ENCODE results near the gene SAA4. TPM values are rescaled to one million over a fixed set of nuclear protein-coding genes. Genes with fewer than 3 reads are reported as not detected.
A peak's percentile ranks its signal among the peaks of the same experiment; 100 is the strongest.
"Not testable (repeated sequence)": the region's sequence is repeated elsewhere in the genome, so short reads cannot be mapped to it uniquely, and the experiment has no call there.

The SAA4 gene
- total and polyA plus RNA-seq, 2 experiments from 2014 or later: not detected

DNA sequence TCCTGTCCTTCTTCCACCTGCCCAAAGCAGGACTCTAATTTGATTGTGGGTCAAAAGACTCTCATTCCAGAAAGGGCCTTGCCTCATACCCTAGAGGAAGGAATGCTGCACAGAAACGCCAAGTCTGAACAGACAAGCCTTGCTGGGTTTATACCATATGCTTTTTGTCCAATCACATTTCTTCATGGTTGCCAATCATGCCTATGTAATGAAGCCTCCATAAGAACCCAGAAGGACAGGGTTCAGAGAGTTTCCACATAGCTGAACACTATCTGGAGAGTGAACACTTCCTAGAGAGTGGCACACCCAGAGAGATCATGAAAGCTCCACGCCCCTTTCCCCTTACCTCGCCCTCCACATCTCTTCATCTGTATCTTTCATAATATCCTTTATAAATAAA is 16.6 kb upstream of the SAA4 start:
- Histone ChIP-seq H3K27ac (no peak overlapping the region), H3K9me2 (ENCODE audit: insufficient read depth) (no peaks in the 10 kb centered on the region), H3K4me2 (ENCODE audit: unreplicated experiment) (no peak overlapping the region), H3K27me3 (replicated peaks; ENCODE audit: insufficient read depth) (peaks cover 7% of the 10 kb centered on the region; the same call in 1 of the 2 replicates), H2AFZ (no peak overlapping the region), H4K20me1 (ENCODE audit: insufficient read depth) (no peaks in the 10 kb centered on the region), H3K4me1 (ENCODE audit: insufficient read depth) (no peaks in the 10 kb centered on the region), H3K36me3 (ENCODE audit: low read depth) (no peaks in the 10 kb centered on the region), H3K9me3 (ENCODE audit: low read depth) (no peaks in the 10 kb centered on the region), H3K4me3 (no peak overlapping the region), H3K79me2 (ENCODE audit: insufficient read depth) (no peaks in the 10 kb centered on the region), H3F3A (ENCODE audit: insufficient read depth) (no peaks in the 10 kb centered on the region), H3K9ac (no peak overlapping the region)
- DNase-seq: no peak
- WGBS, 2 experiments (ENCODE audit: low coverage in 1 of 2, low lambda C conversion rate in 2 of 2, missing lambda C conversion rate in 2 of 2): 70 to 84% methylated on average over 3 of the region's 3 CpGs
- no peak for TF ChIP-seq EZH2phosphoT487 (IDR thresholded peaks at IDR 0.05; ENCODE audit: insufficient read depth, low read depth)
- no peak for TF ChIP-seq EZH2 (IDR thresholded peaks at IDR 0.05; ENCODE audit: insufficient read depth, poor library complexity, severe bottlenecking)
- in situ Hi-C loops (cut with MboI): no loop called here

GRCh38 chr11:18248561-18248960 is 12.0 kb upstream of the SAA4 start, which contains the start of gene SAA2:
SAA2 (minus strand) TSS chr11:18248668; CDS start chr11:18248011, 657 bp downstream.
- Histone ChIP-seq H3K9ac (no peak within 1 kb of the TSS), H3K36me3 (ENCODE audit: low read depth) (no peaks in the 10 kb centered on the region), H3K27me3 (replicated peaks; ENCODE audit: insufficient read depth) (no peaks in the 10 kb centered on the region), H3K79me2 (ENCODE audit: insufficient read depth) (no peaks in the 10 kb centered on the region), H3K4me3 (no peak within 1 kb of the TSS), H3K4me1 (ENCODE audit: insufficient read depth) (no peaks in the 10 kb centered on the region), H2AFZ (no peak within 1 kb of the TSS), H3F3A (ENCODE audit: insufficient read depth) (no peaks in the 10 kb centered on the region), H3K9me3 (ENCODE audit: low read depth) (no peaks in the 10 kb centered on the region), H3K4me2 (ENCODE audit: unreplicated experiment) (no peak within 1 kb of the TSS), H3K9me2 (ENCODE audit: insufficient read depth) (no peaks in the 10 kb centered on the region), H4K20me1 (ENCODE audit: insufficient read depth) (no peaks in the 10 kb centered on the region), H3K27ac (no peak within 1 kb of the TSS)
- no peak for DNase-seq
- 59 to 61% methylated on average over 3 to 5 of the region's 5 CpGs for WGBS, 2 experiments (ENCODE audit: low coverage in 1 of 2, low lambda C conversion rate in 2 of 2, missing lambda C conversion rate in 2 of 2)
- TF ChIP-seq EZH2 (IDR thresholded peaks at IDR 0.05; ENCODE audit: insufficient read depth, poor library complexity, severe bottlenecking) (no peak), EZH2phosphoT487 (IDR thresholded peaks at IDR 0.05; ENCODE audit: insufficient read depth, low read depth) (no peak)
- in situ Hi-C loops (cut with MboI): no loop called here

- H3K27me3 ChIP-seq (replicated peaks; ENCODE audit: insufficient read depth); H3K9ac ChIP-seq; H3K9me2 ChIP-seq (ENCODE audit: insufficient read depth); H3K4me2 ChIP-seq (ENCODE audit: unreplicated experiment); H2AFZ ChIP-seq; H4K20me1 ChIP-seq (ENCODE audit: insufficient read depth); H3K4me1 ChIP-seq (ENCODE audit: insufficient read depth); H3K27ac ChIP-seq; in situ Hi-C loops (cut with MboI); H3K9me3 ChIP-seq (ENCODE audit: low read depth); DNase-seq; H3K4me3 ChIP-seq; H3F3A ChIP-seq (ENCODE audit: insufficient read depth); H3K36me3 ChIP-seq (ENCODE audit: low read depth); H3K79me2 ChIP-seq (ENCODE audit: insufficient read depth): not testable (repeated sequence)
- 57 to 60% methylated on average over 4 to 6 of the region's 6 CpGs for WGBS, 2 experiments (ENCODE audit: low coverage in 1 of 2, low lambda C conversion rate in 2 of 2, missing lambda C conversion rate in 2 of 2)
Observed at GRCh38 chr11:18247191-18247581, 10.6 kb upstream of the SAA4 start.

DNA sequence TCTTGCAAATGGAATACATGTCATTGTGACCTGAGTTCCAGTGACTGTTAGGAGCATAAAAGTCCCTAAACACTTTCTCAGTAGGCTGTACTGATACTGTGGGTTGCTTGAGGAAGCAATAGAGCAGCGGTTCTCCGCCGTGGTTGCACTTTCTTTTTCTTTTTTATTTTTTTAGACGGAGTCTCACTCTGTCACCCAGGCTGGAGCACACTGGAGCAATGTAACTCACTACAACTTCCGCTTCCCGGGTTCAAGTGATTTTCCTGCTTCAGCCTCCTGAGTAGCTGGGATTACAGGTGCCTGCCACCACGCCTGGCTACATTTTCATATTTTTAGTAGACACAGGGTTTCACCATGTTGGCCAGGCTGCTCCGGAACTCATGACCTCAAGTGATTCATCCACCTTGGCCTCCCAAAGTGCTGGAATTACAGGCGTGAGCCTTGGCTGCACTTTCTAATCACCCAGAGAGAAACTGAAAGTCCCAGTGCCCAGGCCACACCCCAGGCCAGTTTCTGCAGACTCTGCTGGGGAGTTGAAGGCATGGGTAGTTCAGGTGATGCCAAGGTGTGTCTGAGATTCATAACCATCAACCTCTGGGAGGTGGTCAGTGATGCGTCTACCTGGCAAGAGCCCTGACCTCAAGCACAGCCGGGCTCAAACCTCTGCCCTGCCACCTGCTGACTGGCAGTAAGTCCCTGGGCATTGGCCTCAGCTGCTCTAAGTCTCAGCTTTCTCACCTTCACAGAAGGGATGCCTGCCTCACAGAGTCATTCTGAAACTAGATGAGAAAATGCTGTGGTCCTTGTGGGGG is 10.0 kb upstream of the SAA4 start:
- 76 to 79% methylated on average over 11 of the region's 11 CpGs for WGBS, 2 experiments (ENCODE audit: low coverage in 1 of 2, low lambda C conversion rate in 2 of 2, missing lambda C conversion rate in 2 of 2)
- not testable (repeated sequence) for H3K27me3 ChIP-seq (replicated peaks; ENCODE audit: insufficient read depth)

GRCh38 chr11:18245396-18245795 is 8.8 kb upstream of the SAA4 start:
- Histone ChIP-seq H3K9me3 (ENCODE audit: low read depth) (no peaks in the 10 kb centered on the region), H3F3A (ENCODE audit: insufficient read depth) (no peaks in the 10 kb centered on the region), H3K4me1 (ENCODE audit: insufficient read depth) (no peaks in the 10 kb centered on the region), H3K9ac (no peak overlapping the region), H3K36me3 (ENCODE audit: low read depth) (no peaks in the 10 kb centered on the region), H2AFZ (peak overlapping the region; percentile 62), H3K9me2 (ENCODE audit: insufficient read depth) (no peaks in the 10 kb centered on the region), H3K79me2 (ENCODE audit: insufficient read depth) (no peaks in the 10 kb centered on the region), H3K4me3 (no peak overlapping the region), H3K4me2 (ENCODE audit: unreplicated experiment) (no peak overlapping the region), H4K20me1 (ENCODE audit: insufficient read depth) (no peaks in the 10 kb centered on the region), H3K27me3 (replicated peaks; ENCODE audit: insufficient read depth) (no peaks in the 10 kb centered on the region), H3K27ac (no peak overlapping the region)
- WGBS, 2 experiments (ENCODE audit: low coverage in 1 of 2, low lambda C conversion rate in 2 of 2, missing lambda C conversion rate in 2 of 2): 21 to 32% methylated on average over 6 of the region's 6 CpGs
- in situ Hi-C loops (cut with MboI): no loop called here
- TF ChIP-seq EZH2 (IDR thresholded peaks at IDR 0.05; ENCODE audit: insufficient read depth, poor library complexity, severe bottlenecking): no peak
- TF ChIP-seq EZH2phosphoT487 (IDR thresholded peaks at IDR 0.05; ENCODE audit: insufficient read depth, low read depth): no peak
- DNase-seq: peak; percentile 61

More for the DNA sequence above, 10.0 kb upstream of the SAA4 start:
- H3K4me3 ChIP-seq; H4K20me1 ChIP-seq (ENCODE audit: insufficient read depth); H3K4me2 ChIP-seq (ENCODE audit: unreplicated experiment); H3K36me3 ChIP-seq (ENCODE audit: low read depth); H3K9me3 ChIP-seq (ENCODE audit: low read depth); H3K9me2 ChIP-seq (ENCODE audit: insufficient read depth); DNase-seq; H3K27ac ChIP-seq; H3K4me1 ChIP-seq (ENCODE audit: insufficient read depth); H3K9ac ChIP-seq; in situ Hi-C loops (cut with MboI); H3K79me2 ChIP-seq (ENCODE audit: insufficient read depth); H2AFZ ChIP-seq; H3F3A ChIP-seq (ENCODE audit: insufficient read depth): not testable (repeated sequence)
